Adrenal gland (tissue), 5 donors: ENCODE results near the gene FYN.

Source experiments
- CTCF ChIP-seq, 6 experiments: fragments of 450-650 bp in 4 of 6; fragments of 200-600 bp in 2 of 6; sonication (generic) in 1 of 6; IDR thresholded peaks; 1 replicate in 5 of 6; 2 replicates in 1 of 6; pipeline versions ENCODE4 v1.5.1 to v1.8.0; 2016 to 2021; ENCODE audit warnings: antibody characterized with exemption in 6 of 6, mild to moderate bottlenecking in 2 of 6, moderate library complexity in 1 of 6
- POLR2A ChIP-seq, 2 donors: fragments of 450-650 bp; IDR thresholded peaks; one replicate each; pipeline ENCODE4 v1.6.1; 2017; ENCODE audit warnings: antibody characterized with exemption in 2 of 2, mild to moderate bottlenecking in 2 of 2, moderate library complexity in 1 of 2
- donor health status: DM: no; HTN: no; CAD: no.

- TF ChIP-seq CTCF (IDR thresholded peaks at IDR 0.05) (no peak), POLR2A (IDR thresholded peaks at IDR 0.05) (no peak)
Measured at GRCh38 chr6:111631903-111632460, 241.3 kb downstream of the FYN start.
